K562 (cell line): ENCODE measurements around the gene DIP2B. TPM values are rescaled to one million over a fixed set of nuclear protein-coding genes. Genes with fewer than 3 reads are reported as not detected.
A peak's percentile ranks its signal among the peaks of the same experiment; 100 is the strongest.

ENCODE experiments used
- C11orf30 ChIP-seq: fragments of 450-650 bp; IDR thresholded peaks from 2 replicates; pipeline ENCODE4 v1.6.1; 2016; ENCODE audit warnings: low read depth, mild to moderate bottlenecking
- PTBP1 ChIP-seq: fragments of 200-400 bp; formaldehyde crosslinking; IDR thresholded peaks from 2 replicates; pipeline ENCODE4 v1.6.1; 2017; ENCODE audit warnings: low read depth, low read length
- SMC3 ChIP-seq: conservative IDR thresholded peaks from 2 replicates; pipeline ENCODE4 v1.6.1; 2011; ENCODE audit warnings: low read depth, low read length, improper control_type of control experiment; ENCODE audit not compliant: insufficient read depth
- TAF15 ChIP-seq: fragments of 200-400 bp; formaldehyde crosslinking; IDR thresholded peaks from 2 replicates; pipeline ENCODE4 v1.6.1; 2017; ENCODE audit warnings: mild to moderate bottlenecking, low read depth, low read length, moderate library complexity
- ZMIZ1 ChIP-seq, 2 experiments: fragments of 150-350 bp in 1 of 2; IDR thresholded peaks; 2 replicates each; pipeline ENCODE4 v1.6.1; 2012 to 2016; ENCODE audit warnings: low read depth in 2 of 2, low read length in 2 of 2, mild to moderate bottlenecking in 1 of 2, moderate library complexity in 1 of 2
- ZNF398 ChIP-seq: fragments of 250-450 bp; sonication (Bioruptor Pico); IDR thresholded peaks from 2 replicates; pipeline ENCODE4 v1.8.0; 2021; ENCODE audit warnings: moderate library complexity, mild to moderate bottlenecking, inconsistent platforms
- ZNF408 ChIP-seq: fragments of 250-450 bp; sonication (Bioruptor Pico); IDR thresholded peaks from 2 replicates; pipeline ENCODE4 v1.4.0; 2020; ENCODE audit warnings: low read depth, mild to moderate bottlenecking, moderate library complexity
- polyA plus RNA-seq, 8 experiments: library from polyadenylated mRNA; depleted of rRNA in 4 of 8; stranded (reverse) in 5 of 8; unstranded in 3 of 8; fragments of >200 nt; fragmentation: Nextera tagmentation in 2 of 8; fragmentation: Illumina TruSeq in 1 of 8; extraction: Ambion mirVana in 2 of 8; extraction: Trizol in 1 of 8; gene quantifications; 2 replicates each; pipeline versions ENCODE4 v1.2.1 to v1.2.3, GENCODE V29; 2011 to 2014; ENCODE audit warnings: inconsistent platforms in 1 of 8, missing spikeins in 1 of 8
- total RNA-seq, 7 experiments: library from RNA; depleted of rRNA in 6 of 7; stranded (reverse); fragments of >200 nt in 6 of 7; fragmentation: Illumina TruSeq in 2 of 7; extraction: Trizol in 2 of 7; gene quantifications; 2 replicates each; pipeline versions ENCODE4 v1.2.1 to v1.2.3, GENCODE V29; 2011 to 2021; ENCODE audit warnings: low replicate concordance in 1 of 7

Gene DIP2B
- total and polyA plus RNA-seq, 9 of the 15 experiments (the other 6 are each of a cell fraction or from before 2014, with no cell fraction given): 4.6 to 26.1 (median 18.8) TPM

- no peak for TF ChIP-seq ZMIZ1 (IDR thresholded peaks at IDR 0.05; ENCODE audit: low read depth in 2 of 2, low read length in 2 of 2)
- no peak for TF ChIP-seq TAF15
- no peak for TF ChIP-seq ZNF398 (CRISPR knock-in tag)
- TF ChIP-seq PTBP1: no peak
- TF ChIP-seq SMC3: 0 out of 2 replicates have a peak, but pooled peaks have one; percentile 5
- TF ChIP-seq C11orf30: no peak
- no peak for TF ChIP-seq ZNF408 (CRISPR knock-in tag)
Measured at GRCh38 chr12:50505675-50506530, 1.1 kb downstream of the DIP2B start (continued).
